HEK293T (cell line): ENCODE results near the gene GLB1L.

ENCODE experiments used
- CTCF ChIA-PET: fragments of 350-600 bp; formaldehyde crosslinking; extraction: SDS; loops from one replicate; lab custom pipeline; 2021; ENCODE audit warnings: antibody characterized with exemption, inconsistent platforms; lab: Yijun Ruan, JAX
- POLR2A ChIA-PET: fragments of 350-600 bp; formaldehyde crosslinking; extraction: SDS; loops from one replicate; lab custom pipeline; 2020; ENCODE audit warnings: antibody characterized with exemption, inconsistent platforms; lab: Yijun Ruan, JAX
- DNase-seq: peaks from one replicate; pipeline ENCODE4 v3.0.0; 2012; ENCODE audit warnings: mixed read lengths; ENCODE audit errors: extremely low spot score
- ARNT ChIP-seq: fragments of 450-650 bp; IDR thresholded peaks from 2 replicates; pipeline ENCODE4 v1.6.1; 2017; ENCODE audit warnings: mild to moderate bottlenecking
- BHLHE40 ChIP-seq: fragments of 450-650 bp; IDR thresholded peaks from 2 replicates; pipeline ENCODE4 v1.6.1; 2016; ENCODE audit warnings: mild to moderate bottlenecking, moderate library complexity, borderline replicate concordance
- CTBP1 ChIP-seq: fragments of 450-650 bp; IDR thresholded peaks from 2 replicates; pipeline ENCODE4 v1.6.1; 2016; ENCODE audit warnings: borderline replicate concordance
- ELF4 ChIP-seq: fragments of 450-650 bp; IDR thresholded peaks from 2 replicates; pipeline ENCODE4 v1.6.1; 2017; ENCODE audit warnings: antibody characterized with exemption
- FOXA1 ChIP-seq: fragments of 450-650 bp; IDR thresholded peaks from 2 replicates; pipeline ENCODE4 v1.6.1; 2016; ENCODE audit warnings: mild to moderate bottlenecking
- FOXK2 ChIP-seq: fragments of 450-650 bp; IDR thresholded peaks from 2 replicates; pipeline ENCODE4 v1.6.1; 2016; ENCODE audit warnings: mild to moderate bottlenecking
- FOXM1 ChIP-seq: fragments of 450-650 bp; IDR thresholded peaks from 2 replicates; pipeline ENCODE4 v1.6.1; 2017; ENCODE audit warnings: mild to moderate bottlenecking, borderline replicate concordance
- HDGF ChIP-seq: fragments of 450-650 bp; IDR thresholded peaks from 2 replicates; pipeline ENCODE4 v1.6.1; 2017; ENCODE audit warnings: antibody characterized with exemption, borderline replicate concordance
- L3MBTL2 ChIP-seq: fragments of 450-650 bp; conservative IDR thresholded peaks from 2 replicates; pipeline ENCODE4 v1.6.1; 2016; ENCODE audit warnings: mild to moderate bottlenecking
- LEF1 ChIP-seq: fragments of 450-650 bp; IDR thresholded peaks from 2 replicates; pipeline ENCODE4 v1.6.1; 2017; ENCODE audit warnings: mild to moderate bottlenecking, borderline replicate concordance
- NFRKB ChIP-seq: fragments of 450-650 bp; IDR thresholded peaks from 2 replicates; pipeline ENCODE4 v1.6.1; 2016; ENCODE audit warnings: mild to moderate bottlenecking, moderate library complexity
- PKNOX1 ChIP-seq: fragments of 450-650 bp; IDR thresholded peaks from 2 replicates; pipeline ENCODE4 v1.6.1; 2016
- SP1 ChIP-seq: fragments of 450-650 bp; IDR thresholded peaks from 2 replicates; pipeline ENCODE4 v1.6.1; 2017
- SUZ12 ChIP-seq: fragments of 450-650 bp; IDR thresholded peaks from 2 replicates; pipeline ENCODE4 v1.6.1; 2016; ENCODE audit warnings: mild to moderate bottlenecking
- TARDBP ChIP-seq: fragments of 450-650 bp; IDR thresholded peaks from 2 replicates; pipeline ENCODE4 v1.6.1; 2016
- ZNF384 ChIP-seq: fragments of 450-650 bp; IDR thresholded peaks from 2 replicates; pipeline ENCODE4 v1.6.1; 2016

GLB1L gene

GRCh38 chr2:219198974-219199373, 46.3 kb downstream of the GLB1L start:
- CTCF ChIA-PET, result no interaction called here
- POLR2A ChIA-PET, result interaction anchor here (1.3 kb wide), 1 partner anchor 95 kb away, joined by 4 read pairs; no protein-coding TSS in a partner anchor
- TF ChIP-seq L3MBTL2 (no peak), ELF4 (no peak), FOXM1 (no peak), FOXA1 (no peak), NFRKB (no peak), SP1 (no peak), LEF1 (no peak), ZNF384 (no peak), HDGF (no peak), BHLHE40 (no peak), PKNOX1 (no peak), TARDBP (no peak), ARNT (no peak), FOXK2 (no peak), SUZ12 (no peak), CTBP1 (no peak)
- DNase-seq, result no peak

- POLR2A ChIA-PET, result no interaction called here
- DNase-seq, result no peak
- CTCF ChIA-PET, result no interaction called here
- TF ChIP-seq NFRKB, result no peak
- TF ChIP-seq ARNT, result no peak
- no peak for TF ChIP-seq PKNOX1
- no peak for TF ChIP-seq FOXK2
- TF ChIP-seq CTBP1, result no peak
- no peak for TF ChIP-seq BHLHE40
- TF ChIP-seq FOXA1, result no peak
- no peak for TF ChIP-seq ELF4
- TF ChIP-seq L3MBTL2, result no peak
- TF ChIP-seq LEF1, result no peak
- no peak for TF ChIP-seq TARDBP
- TF ChIP-seq HDGF, result no peak
- no peak for TF ChIP-seq SP1
- no peak for TF ChIP-seq FOXM1
- TF ChIP-seq SUZ12, result no peak
- TF ChIP-seq ZNF384, result no peak
These were observed 47.9 kb downstream of the GLB1L start for GRCh38 chr2:219197388-219197787.

GRCh38 chr2:219186754-219187456, 58.3 kb downstream of the GLB1L start:
- DNase-seq, result no peak
- POLR2A ChIA-PET, result no interaction called here
- TF ChIP-seq FOXK2, result no peak
- TF ChIP-seq SUZ12, result no peak
- no peak for TF ChIP-seq L3MBTL2
- no peak for TF ChIP-seq ARNT
- TF ChIP-seq HDGF, result no peak
- TF ChIP-seq FOXM1, result no peak
- CTCF ChIA-PET, result no interaction called here
